ENCODE data around the gene CENPP.

The CENPP gene

DNA sequence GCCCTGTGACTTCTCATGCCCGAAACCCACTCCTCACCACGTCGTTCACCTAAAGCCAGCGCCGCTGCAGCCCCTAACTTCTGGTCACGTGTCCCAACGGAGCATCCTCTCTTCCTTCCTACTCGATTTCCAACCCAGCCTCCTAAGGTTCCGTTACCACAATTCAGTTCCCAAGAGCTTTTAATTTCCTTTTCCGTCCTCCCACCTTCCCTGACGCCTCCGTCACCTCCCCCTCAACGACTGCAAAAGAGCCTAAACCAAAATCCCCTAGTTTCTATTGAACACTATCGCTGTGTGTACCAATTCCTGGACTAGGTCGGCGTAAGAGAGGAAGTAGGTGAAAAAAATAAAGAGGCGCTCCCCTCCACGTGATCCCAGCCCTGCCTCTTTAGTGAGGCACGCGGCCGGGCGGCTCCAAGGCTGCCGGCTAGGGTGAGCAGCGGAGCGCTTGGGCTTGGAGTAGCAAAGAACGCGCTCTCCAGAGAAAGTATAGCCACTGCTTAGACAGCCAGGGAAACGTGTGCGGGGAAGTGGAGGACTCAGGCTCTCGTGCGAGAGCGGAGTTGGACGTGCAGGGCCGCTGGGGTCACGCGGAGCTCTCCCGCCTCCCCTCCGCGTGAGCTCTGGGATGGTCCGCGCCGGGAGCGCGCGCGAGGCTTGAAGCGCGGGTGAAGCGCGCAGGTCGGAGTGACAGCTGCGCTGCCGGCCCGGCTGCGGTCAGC, at the start of gene CENPP, which contains the start of gene NOL8:
Gene CENPP (plus strand): TSS at position 685 of the 722 bp plus-strand sequence.
Gene NOL8 (minus strand): TSS at position 82 of the 722 bp plus-strand sequence. CDS start 1,189 bp downstream, outside the sequence.
- peak; percentile 82 to 91 for DNase-seq

DNA sequence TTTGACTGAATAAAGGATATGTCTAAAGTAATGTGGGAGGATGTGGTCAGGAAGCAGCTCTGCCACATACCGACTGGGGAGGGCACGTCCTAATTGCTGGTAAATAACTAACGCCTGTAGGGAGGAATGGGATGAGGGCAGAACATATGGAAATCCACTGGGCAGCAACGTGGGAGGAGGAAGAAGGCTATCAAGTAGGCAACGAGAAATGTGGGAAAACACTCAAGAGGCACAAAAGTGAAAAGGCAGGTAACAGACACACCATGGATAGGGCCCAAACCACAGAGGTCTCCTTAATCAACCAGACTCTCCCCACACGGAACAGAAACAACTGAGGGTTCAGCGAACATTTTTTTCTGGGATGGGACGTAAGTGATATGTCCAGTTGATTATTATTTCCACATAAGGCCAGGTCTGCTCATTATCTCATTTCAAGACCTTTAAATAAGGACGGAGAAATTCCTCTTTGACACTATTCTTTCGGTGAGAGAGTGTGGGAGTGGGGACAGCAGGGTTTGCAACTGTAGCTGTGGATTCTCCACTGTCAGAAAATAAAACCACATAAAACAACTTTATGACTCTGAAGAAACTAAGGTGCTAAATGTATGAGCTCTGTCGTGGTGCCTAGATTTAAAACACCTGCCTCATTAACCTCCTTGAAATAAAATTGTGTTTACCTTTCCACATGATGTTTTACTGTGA, 49.3 kb upstream of the CENPP start:
- DNase-seq, result no peak

DNA sequence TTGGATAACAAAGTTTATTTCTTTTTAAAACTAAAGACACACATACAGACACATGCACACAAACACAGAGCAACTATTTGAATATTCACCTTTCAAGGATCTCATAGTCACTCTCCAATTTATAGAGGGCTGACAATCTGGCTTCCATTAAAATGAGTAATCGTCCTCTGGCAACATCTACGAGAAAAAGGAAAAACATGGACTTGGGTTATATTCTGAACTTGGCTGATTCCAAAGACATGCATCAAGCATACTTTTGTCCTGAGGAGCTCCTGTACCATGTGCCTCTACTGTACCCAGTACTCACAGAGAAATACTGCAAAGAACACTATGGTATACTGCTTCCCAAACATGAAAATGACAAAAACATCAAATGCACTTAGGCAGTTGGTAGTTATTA, 47.6 kb upstream of the CENPP start:
- no peak for DNase-seq

DNA sequence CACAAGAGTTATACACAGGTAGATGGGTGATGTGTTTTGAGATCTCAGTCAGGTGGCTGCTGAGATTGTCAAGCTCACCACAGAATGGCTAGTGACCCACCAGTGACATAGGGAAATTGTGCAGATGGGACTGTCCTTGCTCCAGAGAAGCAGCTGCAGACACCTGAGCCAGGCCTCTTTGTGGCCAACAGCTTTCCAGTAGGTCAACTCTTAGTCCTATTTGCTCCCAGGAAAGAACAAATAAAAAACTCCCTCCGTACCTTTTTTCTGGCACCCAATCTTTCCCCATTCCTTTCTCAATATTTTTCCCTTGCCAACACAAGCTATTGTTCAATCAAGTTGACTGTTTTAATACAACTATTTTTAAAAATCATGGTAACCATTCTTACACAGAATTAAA, 46.5 kb upstream of the CENPP start:
- DNase-seq, result no peak

DNA sequence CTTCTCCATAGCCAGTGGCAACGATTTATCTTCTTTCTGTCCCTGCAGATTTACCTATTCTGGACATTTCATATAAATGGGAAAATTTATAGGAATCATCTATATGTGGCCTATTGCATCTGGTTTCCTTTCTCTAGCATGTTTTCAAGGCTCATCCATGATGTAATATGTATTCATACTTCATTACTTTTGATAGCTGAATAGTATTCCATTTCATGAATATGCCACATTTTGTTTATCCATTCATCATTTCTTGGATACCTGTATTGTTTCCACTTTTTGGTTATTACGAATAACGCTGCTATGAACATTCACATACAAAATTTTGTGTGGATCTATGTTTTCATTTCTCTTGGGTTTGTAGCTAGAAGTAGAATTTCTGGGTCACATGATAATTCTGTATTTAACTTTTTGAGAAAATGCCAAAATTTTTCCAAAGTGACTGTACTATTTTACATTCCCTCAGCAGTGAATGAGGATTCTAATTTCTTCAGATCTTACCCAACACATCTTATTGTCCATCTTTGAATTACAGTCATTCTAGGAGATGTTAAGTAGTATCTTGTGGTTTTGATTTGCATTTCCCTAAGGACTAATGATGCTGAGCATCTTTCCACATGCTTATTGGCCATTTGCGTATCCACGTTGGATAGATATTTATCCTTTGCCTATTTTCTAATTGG, 35.9 kb upstream of the CENPP start:
- no peak for DNase-seq

DNA sequence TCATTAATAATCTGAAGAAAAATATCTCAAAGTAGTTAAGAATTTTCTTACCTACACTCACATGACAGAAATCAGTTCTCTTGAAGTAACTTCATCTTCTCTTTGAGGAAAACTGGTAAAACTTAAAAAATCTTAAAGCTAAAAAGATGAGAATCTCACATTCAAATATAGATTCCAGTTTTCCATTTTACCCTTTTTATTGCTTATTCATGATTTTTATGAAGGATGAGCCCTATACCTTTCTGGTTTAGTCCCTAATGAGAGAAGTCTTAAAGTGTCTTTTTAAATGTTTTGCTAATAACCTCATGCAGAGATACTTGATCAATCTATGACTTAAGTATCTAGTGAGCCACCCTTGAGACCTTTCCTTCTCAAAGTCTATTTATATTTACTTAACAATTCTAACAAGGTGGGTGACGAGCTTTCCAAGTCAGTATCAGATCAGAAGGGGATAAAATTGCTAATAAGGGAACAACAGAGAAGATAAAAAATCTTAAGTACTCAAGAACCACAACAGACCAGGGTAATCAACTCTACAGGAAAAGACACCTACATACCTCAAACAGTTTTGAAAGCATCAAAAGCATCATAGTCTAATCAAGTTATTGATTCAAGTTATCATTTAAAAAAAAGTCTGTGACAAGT, 34.8 kb upstream of the CENPP start:
- DNase-seq, result no peak

DNA sequence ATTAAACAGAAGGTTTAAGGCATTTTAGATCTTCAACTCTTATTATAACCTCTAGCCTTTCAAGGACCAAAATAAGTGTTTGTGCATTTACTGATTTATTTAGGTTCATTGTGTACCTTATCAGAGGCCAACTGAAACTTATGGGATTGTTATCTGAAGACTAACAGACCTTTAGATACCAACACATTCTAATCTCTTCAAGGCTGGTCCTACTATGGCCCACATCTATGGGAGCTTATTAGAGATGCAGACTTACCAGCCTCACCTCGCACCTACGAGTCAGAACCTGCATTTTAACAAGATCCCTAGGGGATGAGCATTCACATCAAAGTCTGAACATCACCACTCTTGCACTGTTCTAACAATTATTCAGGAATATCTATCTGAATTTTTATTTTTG, 34.2 kb upstream of the CENPP start:
- no peak for DNase-seq

DNA sequence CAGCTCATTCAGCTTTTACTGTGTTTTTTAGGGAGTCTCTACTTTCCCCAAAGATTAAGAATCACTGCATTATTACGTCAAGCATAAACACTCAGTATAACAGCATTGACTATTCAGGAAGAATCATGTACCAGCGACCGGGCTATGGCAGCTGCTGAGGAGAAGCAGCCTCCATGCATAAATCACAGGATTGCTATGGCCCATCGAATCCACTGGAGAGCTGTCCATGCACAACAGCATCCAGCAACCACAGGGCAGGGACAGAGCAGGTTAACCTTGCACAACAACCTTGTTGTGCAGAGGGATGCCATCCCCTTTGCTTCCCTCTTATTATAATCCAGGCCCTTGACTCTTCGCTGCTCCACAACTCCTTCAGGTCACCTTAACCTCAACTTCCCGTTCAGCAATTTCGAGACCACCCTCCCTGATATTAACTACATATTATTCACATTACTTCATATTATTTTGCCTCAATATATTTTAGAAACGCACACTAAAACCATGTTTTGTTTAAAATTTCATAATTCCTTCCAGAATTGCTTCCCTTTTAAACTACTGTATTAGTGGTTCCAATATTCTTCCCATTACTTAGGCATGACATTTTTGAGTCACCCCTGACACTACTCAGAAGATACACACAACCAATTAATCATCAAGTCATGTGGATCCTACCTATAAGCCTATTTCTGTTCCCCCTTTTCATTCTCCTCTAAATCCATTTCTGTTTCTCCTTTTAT, 33.2 kb upstream of the CENPP start:
- DNase-seq, result no peak

DNA sequence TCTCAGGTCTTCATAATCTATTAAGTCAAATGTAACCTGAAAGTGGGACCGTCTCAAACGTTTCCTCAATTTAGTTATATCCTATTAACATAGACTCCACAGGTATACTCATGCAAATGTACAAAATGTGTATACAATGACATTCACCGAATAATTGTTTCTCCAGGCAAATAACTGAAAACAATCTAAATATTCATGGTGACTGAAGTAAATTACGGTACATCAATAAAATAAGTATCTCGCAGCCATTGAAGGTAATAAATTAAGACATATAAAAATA, 32.7 kb upstream of the CENPP start:
- DNase-seq, result no peak

DNA sequence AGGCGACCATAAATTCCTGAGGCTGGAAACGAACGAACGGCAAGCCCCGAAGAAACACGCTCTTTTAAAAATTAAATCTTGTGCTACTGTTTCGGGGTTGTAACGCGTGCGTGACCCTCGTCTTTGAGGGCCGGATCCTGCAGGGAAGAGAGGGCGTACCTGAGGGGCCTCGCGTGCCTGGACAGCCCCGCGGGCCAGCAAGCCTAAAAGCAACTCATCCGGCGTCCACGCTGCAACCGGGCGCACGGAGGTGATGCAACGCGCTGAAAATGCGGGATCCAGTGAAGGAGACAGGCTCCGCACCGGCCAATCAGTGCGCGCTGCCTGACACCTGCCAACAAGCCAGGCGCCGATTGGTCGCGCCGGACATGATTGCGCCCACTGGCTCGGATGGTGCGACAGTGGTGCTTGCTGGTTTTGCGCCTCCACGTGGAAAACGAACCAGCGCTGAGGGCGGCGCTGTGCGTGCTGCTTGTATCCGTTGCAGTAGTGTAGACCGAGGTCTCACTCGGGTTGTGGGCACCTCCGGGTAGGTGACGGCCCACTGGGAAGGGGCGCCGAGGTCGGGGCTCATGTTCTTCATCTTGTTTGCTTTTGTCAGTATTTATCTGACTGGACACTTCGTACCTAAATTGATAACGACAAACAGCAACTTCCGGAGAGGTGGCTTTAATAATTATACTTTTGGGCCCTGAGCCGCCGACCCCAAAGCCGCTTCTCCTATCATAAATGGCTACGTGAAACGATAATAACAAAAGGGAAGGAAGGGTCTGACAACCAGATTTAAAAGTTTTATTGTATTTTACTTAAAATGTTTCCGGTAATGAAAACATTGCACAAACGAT, 32.1 kb upstream of the CENPP start, which contains the start of gene IARS1:
Gene IARS1 (minus strand): TSS at position 246 of the 845 bp plus-strand sequence. CDS start 4,278 bp downstream, outside the sequence.
- DNase-seq, result peak; percentile 96 to 98

DNA sequence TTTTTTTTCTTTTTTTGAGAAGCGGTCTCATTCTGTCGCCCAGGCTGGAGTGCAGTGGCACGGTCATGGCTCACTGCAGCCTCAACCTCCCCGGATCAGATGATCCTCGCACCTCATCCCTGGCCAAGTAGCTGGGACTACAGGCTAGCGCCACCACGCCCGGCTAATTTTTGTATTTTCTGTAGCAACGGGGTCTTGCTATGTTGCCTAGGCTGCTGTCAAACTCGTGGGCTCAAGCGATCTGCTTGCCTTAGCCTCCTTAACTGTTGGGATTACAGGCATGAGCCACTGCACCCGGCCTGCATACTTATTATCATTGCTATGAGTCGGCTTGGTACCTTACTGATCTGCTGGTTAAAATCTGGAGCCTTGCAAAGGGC, 31.5 kb upstream of the CENPP start:
- DNase-seq, result no peak

DNA sequence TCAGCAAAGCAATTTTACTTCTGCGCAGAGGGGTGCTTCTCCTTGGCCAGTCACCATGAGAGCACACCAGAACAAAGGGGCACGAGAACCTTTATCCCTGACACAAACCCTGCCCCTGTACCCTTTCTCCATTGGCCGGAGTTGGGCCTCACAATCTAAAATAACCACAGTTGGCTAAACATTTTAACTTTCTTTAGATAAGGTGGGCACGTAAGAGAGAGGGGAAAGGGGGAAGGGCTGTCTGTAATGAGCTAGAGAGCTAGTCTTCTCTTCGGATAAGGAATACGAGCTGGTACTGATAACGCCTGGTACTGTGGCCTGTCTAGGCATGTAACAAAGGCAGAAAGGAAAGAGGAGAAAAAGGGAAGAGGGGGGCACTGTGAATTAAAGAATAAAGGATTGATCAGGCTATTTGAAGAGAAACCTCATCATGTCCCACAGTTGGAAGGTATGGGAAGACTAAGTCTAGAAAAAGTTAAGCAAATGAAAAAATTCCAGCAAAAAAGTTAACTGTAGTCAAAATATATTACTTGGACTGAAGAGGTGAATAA, 30.4 kb upstream of the CENPP start:
- no peak for DNase-seq

DNA sequence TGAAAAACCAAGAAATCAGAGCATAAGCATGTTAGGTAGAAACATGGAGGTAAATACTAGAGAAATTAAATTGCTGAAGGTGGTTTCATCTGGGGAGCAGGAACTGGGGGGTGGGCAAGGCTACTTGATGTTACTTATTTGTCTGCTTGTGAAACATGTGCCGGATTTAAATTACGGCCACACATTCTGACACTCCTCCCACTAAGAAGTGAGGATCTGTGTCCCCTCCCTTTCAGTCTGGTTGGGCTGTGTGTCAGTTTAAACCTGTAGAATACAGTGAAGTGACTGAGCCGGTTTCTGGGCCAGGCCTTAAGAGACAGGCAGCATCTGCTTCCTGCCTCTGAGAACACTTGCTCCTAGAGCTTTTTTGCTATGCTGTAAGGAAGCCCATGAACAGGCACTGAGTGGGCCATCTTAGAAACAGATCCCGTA, 29.9 kb upstream of the CENPP start:
- no peak for DNase-seq

DNA sequence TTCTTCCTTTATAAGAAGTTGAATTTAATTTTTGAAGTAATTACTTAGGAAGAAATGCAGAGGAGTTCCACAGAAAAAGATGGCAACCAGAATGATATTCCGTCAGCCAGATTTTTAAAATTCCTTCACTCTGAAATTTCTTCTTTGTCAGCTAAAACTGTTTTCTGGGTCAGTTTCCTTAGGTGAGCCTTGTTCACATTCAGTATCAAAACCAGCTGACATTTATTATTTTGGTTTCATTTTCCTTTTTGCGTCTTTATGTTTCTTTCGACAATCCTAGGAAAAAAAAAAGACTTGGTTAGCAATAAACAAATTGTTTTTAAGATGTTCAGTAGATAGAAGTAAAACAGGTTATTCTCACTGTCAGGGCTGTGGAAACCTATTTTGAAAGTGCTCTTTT, 28.1 kb upstream of the CENPP start:
- DNase-seq, result no peak

DNA sequence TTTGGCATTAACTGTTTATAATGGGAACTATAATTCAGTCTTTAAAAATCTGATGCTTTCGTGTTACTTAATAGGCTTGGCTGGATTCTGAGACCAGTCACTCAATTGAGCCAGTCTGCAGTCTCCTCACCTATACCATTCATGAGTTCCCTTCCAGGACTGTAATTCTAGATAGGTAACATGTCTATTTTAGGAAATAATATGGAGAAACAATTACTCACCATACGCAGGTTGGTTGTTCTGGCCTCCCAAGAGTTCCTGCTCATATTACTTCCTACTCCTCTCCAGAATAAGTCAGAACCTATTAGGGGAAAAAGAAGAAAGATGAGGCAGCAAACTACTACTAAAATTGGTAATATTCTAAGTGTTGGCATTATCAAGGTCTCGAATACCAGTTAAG, 27.7 kb upstream of the CENPP start:
- no peak for DNase-seq

DNA sequence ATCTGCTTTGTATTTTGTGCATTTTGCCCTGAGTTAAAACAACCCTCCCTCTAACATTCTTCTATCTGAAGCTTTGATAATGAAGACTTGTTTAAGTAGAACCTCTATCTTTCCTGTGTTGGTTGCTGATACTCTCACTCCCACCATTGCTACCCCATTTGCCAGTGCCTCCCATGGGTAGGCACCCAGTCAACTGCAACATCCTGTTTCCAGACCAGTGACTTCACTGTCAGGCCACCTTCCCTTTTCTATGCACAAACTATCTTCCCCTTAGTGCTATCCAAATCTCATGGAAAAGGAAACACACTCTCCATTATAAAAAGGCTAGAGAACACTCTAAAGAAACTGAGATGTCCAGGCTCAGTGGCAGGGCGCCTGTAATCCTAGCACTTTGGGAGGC, 26.6 kb upstream of the CENPP start:
- DNase-seq, result no peak

DNA sequence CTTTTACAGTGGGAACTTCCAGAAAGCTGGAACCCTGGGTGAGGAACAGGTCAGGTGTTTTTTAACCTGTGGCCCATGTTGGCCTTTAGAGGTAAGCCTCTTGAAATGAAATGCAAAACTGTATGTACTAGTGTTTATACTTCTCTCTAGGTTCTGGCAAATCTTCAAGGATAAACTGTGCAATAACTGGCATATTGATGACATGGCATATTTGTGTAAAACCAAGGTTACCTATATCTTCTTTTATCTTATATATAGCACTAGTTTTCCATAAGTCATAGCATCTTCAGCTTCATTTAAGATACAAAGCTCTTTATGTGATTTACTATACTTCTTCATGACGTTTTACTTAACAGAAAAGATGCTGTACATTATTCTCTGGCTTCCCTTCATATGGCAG, 24.8 kb upstream of the CENPP start:
- no peak for DNase-seq

DNA sequence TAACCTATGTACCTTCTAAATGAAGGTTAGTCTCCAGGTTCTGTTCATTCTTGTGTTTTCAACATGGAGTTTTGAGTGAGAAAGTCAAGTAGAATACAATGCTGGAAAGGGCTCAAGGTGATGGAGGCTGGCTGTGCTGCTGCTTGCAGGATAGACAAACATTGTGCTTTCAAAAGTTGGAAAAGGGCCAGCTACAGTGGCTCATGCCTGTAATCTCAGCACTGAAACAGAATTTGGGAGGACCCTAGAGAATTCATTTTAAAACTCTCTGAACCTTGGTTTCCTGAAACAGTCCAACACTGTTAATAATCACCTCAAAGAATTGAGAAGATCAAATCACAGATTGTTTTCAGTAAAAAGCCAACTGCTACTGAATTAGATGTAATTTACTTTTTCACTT, 16.9 kb upstream of the CENPP start:
- peak in 1 of 2 experiments; percentile 20 for DNase-seq

DNA sequence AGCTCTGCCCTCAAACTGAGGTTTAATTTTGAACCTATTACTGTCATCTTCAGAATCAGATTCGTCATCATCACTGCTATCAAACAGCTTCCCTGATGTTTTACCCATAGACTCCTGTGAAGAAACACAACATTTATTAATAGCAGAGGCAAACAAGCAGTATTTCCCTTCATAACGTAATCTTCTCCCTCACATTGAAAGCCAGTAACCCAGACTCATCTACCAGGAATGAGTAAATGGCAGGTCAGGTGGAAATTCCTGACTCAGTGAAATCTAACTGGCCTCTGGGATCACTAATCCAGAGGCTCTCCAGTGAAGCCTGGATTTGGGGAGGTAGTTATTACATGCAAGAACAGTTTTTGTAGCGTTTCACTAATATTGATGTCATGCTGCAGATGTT, 15.2 kb upstream of the CENPP start:
- DNase-seq, result no peak

DNA sequence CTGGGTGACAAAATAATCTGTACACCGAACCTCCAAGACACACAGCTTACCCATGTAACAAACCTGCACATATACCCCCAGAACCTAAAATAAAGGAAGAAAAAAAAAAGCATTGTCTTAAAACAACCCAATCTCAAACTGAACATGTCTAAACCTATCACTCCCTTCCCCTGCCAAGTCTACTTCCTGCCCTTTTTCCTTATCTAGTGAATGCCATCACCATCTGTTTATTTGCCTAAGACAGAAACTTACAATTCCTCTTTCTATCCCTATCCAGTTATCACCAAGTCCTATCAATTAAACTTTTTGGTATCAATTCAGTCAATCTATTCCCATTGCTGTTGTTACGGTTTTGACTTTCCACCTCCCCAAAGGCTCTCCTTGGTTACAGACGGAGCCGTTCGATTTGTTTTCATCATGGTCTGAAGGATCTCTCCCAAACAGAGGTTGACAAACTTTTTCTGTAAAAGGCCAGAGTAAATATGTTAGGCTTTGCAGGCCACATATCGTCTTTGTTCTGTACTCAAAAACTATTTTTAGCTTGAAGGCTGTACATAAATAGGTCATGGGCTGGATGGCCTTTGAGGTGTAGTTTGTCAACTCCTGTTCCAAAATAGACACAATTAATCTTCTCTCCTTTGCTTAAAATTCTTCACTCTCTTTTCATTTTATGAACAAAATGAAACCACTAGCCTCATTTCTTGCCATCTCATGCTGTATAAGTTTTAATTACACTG, 12.7 kb upstream of the CENPP start:
- DNase-seq, result no peak

DNA sequence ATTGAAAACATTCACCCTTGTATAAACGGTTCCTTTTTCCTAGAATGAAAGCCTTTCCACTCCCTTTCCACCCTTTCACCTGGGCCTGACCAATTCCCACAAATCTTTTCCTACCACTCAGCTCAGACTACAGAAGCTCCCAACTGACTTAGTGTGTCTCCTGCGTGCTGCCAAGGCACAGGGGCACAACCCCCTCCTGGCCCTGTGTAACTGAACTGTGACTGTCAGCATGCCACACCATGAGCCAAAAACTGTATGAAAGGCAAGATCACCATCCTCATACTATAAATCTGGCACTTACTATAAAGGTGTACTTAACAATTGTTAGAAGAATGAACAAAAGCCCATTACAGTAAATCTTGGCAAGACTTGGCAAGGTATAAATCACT, 12.1 kb upstream of the CENPP start:
- no peak for DNase-seq

Data from NCI-H2081 (cell line).